ENCODE data around the gene TADA3.

DNA sequence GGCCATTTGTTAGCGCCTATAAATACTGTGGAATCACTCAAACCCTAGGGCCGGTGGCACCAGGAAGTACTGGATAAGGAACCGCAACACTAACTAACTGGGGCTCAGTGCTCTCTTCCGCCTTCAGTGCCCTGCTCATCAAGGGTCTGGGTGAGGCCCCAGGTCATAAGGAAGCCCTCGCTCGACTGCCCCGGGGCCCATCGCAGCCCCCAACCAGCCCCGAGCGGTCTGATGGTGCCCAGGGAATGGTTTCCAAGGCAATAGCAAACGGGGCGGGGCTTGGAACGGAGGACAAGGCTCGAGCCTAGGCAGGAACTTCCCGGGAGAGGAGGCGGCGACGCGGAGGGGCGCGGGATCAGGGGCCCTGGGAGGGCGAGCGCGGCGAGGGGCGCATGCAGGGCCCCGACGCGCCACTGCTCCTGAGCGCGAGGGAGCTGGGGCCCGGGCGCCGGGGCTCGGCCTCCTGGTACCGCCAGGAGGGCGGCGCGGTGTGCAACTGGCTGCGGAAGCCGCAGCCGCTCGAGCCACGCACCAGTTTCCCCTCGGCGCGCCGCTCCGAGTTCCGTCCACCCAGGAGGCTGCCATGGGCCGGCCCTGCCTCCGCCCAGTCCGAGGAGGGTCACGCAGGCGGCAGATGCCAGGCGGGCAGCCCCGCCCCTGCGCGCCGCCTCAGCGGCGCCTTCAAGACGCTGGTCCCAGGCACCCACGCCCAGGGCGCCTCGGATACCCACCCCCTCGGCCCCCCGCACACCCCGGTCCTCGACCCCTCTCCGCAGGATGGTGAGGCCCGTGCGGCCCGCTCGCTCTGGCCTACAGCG lies 17.6 kb upstream of the TADA3 start, which contains the start of gene TTLL3:
- peak; percentile 52 for TF ChIP-seq POLR2A (IDR thresholded peaks at IDR 0.05)
- TF ChIP-seq, protein P1, sequence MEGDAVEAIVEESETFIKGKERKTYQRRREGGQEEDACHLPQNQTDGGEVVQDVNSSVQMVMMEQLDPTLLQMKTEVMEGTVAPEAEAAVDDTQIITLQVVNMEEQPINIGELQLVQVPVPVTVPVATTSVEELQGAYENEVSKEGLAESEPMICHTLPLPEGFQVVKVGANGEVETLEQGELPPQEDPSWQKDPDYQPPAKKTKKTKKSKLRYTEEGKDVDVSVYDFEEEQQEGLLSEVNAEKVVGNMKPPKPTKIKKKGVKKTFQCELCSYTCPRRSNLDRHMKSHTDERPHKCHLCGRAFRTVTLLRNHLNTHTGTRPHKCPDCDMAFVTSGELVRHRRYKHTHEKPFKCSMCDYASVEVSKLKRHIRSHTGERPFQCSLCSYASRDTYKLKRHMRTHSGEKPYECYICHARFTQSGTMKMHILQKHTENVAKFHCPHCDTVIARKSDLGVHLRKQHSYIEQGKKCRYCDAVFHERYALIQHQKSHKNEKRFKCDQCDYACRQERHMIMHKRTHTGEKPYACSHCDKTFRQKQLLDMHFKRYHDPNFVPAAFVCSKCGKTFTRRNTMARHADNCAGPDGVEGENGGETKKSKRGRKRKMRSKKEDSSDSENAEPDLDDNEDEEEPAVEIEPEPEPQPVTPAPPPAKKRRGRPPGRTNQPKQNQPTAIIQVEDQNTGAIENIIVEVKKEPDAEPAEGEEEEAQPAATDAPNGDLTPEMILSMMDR (IDR thresholded peaks at IDR 0.05): no peak

Data from right lobe of liver (tissue), 4 donors.